ENCODE results near the gene MAPKAPK3.

DNA sequence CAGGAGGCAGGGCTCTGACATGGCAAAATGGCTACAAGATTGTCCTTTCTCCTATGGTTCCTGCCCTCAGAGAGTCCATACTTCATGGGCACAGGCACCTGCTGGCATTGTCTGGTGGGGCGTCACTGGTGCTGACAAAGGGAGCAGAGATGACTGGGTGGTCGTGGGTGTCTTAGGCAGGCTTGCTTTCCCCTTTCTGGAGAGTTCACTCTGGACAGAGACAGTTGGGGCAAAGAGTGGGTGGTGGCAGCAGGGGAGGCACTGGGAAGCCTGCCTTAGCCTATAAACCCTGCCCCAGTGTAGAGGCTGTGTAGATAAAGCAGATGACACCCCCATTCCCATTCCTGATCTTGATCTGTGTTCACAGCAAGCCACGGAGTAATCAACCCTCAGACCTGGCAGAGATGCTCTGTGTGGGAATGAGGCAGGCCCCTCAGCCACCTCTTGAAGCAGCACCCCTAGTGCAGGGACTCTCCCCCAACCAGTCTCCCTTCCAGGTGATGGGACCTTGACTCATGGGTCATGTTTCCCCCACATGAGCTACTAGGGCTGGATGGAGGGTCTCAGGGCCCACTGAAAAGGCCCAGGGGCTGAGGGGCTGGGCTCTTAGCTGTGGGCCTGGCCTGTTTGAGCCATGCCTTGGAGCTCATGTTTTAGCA lies 37.1 kb downstream of the MAPKAPK3 start:
- TF ChIP-seq, protein P1, sequence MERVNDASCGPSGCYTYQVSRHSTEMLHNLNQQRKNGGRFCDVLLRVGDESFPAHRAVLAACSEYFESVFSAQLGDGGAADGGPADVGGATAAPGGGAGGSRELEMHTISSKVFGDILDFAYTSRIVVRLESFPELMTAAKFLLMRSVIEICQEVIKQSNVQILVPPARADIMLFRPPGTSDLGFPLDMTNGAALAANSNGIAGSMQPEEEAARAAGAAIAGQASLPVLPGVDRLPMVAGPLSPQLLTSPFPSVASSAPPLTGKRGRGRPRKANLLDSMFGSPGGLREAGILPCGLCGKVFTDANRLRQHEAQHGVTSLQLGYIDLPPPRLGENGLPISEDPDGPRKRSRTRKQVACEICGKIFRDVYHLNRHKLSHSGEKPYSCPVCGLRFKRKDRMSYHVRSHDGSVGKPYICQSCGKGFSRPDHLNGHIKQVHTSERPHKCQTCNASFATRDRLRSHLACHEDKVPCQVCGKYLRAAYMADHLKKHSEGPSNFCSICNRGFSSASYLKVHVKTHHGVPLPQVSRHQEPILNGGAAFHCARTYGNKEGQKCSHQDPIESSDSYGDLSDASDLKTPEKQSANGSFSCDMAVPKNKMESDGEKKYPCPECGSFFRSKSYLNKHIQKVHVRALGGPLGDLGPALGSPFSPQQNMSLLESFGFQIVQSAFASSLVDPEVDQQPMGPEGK (CRISPR knock-in tag; IDR thresholded peaks at IDR 0.05; ENCODE audit: borderline replicate concordance): no peak
- TF ChIP-seq, protein P2, sequence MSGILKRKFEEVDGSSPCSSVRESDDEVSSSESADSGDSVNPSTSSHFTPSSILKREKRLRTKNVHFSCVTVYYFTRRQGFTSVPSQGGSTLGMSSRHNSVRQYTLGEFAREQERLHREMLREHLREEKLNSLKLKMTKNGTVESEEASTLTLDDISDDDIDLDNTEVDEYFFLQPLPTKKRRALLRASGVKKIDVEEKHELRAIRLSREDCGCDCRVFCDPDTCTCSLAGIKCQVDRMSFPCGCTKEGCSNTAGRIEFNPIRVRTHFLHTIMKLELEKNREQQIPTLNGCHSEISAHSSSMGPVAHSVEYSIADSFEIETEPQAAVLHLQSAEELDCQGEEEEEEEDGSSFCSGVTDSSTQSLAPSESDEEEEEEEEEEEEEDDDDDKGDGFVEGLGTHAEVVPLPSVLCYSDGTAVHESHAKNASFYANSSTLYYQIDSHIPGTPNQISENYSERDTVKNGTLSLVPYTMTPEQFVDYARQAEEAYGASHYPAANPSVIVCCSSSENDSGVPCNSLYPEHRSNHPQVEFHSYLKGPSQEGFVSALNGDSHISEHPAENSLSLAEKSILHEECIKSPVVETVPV (CRISPR knock-in tag; IDR thresholded peaks at IDR 0.05): no peak
- TF ChIP-seq, protein P3, sequence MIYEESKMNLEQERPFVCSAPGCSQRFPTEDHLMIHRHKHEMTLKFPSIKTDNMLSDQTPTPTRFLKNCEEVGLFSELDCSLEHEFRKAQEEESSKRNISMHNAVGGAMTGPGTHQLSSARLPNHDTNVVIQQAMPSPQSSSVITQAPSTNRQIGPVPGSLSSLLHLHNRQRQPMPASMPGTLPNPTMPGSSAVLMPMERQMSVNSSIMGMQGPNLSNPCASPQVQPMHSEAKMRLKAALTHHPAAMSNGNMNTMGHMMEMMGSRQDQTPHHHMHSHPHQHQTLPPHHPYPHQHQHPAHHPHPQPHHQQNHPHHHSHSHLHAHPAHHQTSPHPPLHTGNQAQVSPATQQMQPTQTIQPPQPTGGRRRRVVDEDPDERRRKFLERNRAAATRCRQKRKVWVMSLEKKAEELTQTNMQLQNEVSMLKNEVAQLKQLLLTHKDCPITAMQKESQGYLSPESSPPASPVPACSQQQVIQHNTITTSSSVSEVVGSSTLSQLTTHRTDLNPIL (CRISPR knock-in tag; IDR thresholded peaks at IDR 0.05; ENCODE audit: low read depth): no peak
